GM19324 (cell line): ENCODE measurements around the gene CHST2.

ENCODE experiments used
- ATAC-seq: cut with Tn5 transposase; IDR thresholded peaks from one replicate; pipeline ENCODE4 v1.9.1; 2021; ENCODE audit warnings: mild to moderate bottlenecking, moderate library complexity; ENCODE audit not compliant: unreplicated experiment, low FRiP score

The CHST2 gene

GRCh38 chr3:143128227-143128955 lies 8.8 kb downstream of the CHST2 start:
- ATAC-seq, result no peak

DNA sequence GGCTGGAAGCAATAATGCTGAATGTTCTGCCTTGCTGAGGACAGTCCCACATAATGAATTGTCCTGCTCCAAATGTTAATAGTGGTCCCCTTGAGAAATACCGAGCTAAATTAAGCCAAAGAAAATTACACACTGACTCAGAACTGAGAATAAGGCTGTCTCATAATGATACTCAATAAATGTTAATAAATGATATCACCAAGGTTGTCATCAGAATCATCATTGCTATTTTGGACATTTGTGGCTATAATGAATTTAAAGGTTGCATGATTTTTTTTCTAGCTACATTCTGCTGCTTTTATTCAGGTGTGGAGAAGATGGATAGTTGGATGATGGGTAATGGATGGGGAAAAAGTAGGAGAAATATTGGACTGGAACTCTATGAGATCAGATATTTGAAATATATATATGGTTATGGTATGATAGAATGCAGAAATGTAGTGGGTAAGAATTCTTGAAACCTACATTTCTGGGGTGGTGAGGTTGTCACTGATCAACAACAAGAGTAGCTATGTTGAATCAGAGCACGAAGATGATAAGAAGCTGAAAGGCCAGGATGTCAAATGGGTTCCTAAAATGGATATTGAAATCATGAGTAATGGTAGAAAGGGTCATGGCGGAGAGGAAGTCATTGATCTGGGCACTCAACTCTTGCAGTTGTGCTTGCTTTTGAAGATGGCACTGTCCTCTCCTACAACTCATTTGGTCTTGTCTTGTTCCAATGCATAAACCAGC lies 12.8 kb downstream of the CHST2 start:
- no peak for ATAC-seq

- ATAC-seq, result no peak
These were observed 14.9 kb downstream of the CHST2 start for GRCh38 chr3:143134471-143134870.

GRCh38 chr3:143135150-143135549 lies 15.6 kb downstream of the CHST2 start:
- ATAC-seq, result no peak

DNA sequence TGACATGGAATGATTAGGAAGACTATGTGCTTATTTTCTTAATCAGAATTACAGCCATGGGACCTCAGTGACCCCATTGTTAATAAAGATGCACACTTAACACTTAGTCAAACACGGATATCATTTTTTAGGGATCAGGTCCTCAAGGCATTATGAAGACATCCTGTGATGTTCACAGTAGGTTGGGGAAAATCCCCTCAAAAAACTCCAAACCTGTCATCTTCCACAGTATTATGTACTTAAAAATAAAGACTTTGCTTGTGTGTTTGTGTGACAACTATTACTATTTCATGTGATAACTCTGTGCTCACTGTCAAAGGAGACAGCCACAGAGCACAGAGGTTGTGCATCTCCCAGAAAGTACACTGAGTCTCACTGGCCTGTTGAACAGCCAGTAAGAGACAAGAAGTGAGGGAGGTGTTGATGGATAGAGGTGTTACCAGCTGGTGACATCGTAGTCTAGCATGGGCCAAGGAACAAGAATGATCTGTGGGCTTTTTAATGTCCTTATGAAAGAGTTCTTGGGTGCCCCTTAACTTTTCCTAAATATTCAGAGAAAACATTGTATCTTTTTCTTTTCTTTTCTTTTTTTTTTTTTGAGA lies 18.0 kb downstream of the CHST2 start:
- ATAC-seq, result no peak

GRCh38 chr3:143138953-143139352 lies 19.4 kb downstream of the CHST2 start:
- no peak for ATAC-seq

- ATAC-seq, result no peak
These were observed 20.2 kb downstream of the CHST2 start for GRCh38 chr3:143139762-143140161.

GRCh38 chr3:143140550-143140949 lies 21.0 kb downstream of the CHST2 start:
- no peak for ATAC-seq

- no peak for ATAC-seq
These were observed 22.8 kb downstream of the CHST2 start for GRCh38 chr3:143142354-143142753.

GRCh38 chr3:143145906-143146305 lies 26.3 kb downstream of the CHST2 start:
- no peak for ATAC-seq

DNA sequence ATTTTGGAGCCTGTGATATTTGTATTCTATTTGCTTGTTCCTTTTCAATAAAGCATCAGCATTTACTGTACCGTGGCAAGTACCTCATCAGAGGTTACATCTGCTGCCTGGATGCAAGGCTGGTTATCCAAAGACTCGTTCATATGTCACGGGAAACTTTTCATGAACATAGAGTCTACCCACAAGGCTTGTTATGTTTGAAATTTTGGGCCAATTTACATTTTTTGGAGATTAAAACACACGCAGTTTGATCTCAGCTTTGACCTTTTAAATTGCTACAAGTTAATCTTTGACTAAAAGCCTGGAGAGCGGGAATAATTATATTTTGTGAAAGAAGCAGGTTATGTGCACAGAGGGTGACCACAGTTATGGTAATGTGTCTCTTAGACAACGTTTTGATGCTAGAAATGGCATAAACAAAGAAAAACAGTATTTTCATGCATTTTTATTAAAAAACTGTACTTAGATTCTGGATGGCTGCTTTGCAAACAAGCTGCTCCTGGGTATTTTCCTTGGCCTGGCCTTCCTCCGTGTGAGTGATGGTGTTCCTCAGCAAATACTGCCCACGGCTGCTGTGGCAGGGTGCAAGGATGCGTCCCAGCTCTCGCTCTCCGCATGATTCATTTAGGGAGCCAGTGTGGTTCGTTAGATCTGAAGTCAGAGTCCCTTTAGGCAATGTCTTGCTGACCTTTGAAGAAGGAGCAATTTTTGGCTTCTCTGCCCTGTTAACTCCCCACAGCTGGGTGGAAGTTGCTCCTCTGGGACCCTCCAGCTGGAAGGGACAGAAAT lies 27.1 kb downstream of the CHST2 start:
- no peak for ATAC-seq

DNA sequence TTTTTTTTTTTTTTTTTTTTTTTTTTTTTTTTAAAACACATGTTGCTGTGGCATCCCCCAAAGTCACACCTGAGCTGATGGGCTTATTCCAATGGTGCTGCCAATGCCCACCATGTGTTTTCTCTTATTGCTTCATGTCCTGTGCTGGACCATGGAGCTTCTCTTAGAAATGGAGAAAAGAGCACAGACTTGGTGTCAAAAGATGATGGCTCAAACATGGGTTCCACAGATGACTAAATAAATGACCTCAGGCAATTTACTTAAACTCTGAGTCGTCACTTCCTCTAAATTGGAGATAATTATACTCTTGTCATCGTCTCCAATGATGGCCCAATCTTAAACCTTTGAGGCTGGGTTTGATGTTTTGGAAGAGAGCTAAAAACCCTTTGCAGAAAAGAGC lies 28.1 kb downstream of the CHST2 start:
- no peak for ATAC-seq

DNA sequence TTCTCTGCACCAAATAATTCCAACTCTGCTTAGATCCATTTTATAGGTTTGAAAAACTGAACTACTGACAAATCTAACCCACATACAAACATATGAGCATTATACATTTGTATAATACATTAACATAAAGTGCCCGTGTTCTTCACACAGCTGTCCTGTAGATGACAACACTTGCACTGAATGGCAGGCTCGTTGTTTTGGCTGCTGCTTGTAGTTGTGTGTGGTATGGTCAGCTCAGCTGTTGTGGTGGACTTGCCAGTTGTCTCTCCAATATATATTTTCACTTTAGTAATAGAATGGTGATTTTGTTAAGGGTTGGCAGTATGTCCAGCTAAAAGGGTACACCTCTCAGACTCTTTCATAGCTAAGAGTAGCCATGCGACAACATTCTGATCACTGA lies 30.5 kb downstream of the CHST2 start:
- no peak for ATAC-seq

DNA sequence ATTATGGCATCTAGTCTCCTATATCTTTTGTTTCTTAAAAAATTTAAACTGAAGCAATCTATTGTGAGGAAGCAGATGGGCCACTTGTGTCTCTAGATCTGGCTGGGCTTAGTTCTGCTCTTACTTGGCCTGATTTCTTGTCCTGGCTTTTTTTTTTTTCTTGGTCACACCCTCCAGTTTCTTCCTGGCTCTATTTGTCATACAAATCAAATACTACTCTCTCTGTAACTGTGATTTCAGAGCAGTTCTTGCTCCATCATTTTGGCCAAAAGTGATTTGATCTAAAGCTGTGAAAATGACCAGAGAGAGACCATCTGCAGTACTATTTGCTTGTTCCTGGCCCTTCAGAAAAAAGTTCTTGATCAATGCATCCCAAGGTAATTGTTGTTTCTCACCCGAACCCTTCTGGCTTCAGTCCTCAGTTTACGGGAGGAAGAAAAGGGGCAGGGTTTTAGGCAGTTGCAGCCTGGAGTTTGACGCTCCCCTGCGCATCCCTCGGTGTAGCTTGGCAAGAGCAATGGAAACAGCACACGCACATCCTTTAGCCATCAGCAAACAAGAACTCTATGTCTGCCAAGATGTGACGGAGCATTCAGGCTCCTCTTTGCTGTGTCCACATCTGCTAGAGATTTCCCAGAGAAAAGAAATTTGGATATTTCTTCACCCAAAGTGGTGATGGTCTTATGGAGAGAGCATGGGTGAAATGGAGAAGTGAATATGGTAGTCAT lies 31.6 kb downstream of the CHST2 start:
- no peak for ATAC-seq

GRCh38 chr3:143152043-143152442 lies 32.5 kb downstream of the CHST2 start:
- peak; percentile 55 for ATAC-seq

DNA sequence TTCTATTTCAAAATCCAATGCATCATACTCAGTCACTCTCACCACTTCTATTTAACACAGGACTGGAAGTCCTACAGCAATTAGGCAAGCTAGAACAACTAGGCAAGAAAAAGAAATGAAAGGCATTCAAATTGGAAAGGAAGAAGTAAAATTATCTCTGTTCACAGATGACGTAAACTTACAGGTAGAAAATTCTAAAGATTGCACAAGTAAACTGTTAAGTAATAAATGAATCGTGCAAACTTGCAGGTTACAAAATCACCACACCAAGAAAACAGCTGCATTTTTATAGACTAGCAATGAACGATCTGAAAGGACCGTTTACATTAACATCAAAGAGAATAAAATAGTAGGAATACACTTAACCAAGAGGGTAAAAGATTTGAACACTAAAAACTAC lies 36.2 kb downstream of the CHST2 start:
- ATAC-seq, result no peak

- peak; percentile 56 for ATAC-seq
These were observed 38.7 kb downstream of the CHST2 start for GRCh38 chr3:143158014-143158988.

DNA sequence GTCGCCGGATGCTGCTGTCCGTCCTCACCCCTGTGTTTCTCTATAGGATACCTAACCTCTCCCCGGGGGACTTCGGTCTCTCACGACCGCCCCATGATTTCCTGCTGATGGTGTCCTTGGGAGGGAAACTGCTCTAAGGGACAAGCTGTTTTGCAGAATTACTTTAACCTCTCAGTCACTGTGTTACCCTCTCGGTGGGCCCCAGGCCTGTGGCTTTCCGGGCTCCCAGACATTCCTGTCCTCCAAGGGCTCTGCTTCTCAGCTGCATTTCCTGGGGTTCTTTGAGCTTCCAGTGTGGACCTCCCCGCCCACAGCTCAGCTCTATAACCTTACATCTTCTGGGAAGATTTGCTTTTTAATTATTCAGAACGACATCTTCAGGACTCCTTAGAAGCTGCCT lies 40.9 kb downstream of the CHST2 start:
- ATAC-seq, result no peak

DNA sequence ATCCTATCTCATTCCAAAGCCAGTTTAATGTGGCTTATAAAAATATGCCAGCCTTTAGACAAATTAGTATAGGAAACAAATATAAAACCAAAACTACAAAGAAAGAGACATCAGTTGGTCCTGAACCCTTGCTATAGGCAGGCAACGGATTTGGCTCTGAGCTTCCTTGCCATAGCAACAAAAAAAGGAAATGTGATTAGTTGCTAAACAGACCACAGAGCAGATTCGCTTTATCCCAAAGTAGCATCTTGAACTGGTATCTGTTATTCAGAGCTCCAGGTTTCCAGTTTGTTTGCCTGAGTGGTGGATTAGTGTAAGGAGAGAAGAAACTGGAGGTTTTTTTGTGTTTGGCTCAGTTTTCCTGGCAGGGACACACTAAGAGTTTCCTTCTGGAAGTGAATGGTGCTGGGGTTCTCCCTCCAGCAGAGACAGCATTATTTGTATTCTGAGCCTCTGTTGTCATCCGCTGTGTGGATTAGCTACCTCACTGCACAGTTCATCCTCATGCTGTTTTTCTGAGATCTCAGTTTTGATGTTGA lies 44.1 kb downstream of the CHST2 start:
- no peak for ATAC-seq
